Endothelial cell of umbilical vein (primary cell): ENCODE measurements around the gene MBD1. TPM values are rescaled to one million over a fixed set of nuclear protein-coding genes. Genes with fewer than 3 reads are reported as not detected.

Experiments used
- BruUV-seq: library from RNA; stranded (reverse); fragments of 400-500 nt; replicated peaks from 2 replicates; lab custom pipeline; 2021; lab: Mats Ljungman, UMichigan
- CTCF ChIA-PET: fragments of 300-600, 350-600 bp; sonication (Branson Sonifier 250); formaldehyde crosslinking; loops from one replicate; lab custom pipeline; 2021; ENCODE audit warnings: antibody characterized with exemption, inconsistent platforms; lab: Charles Lee
- POLR2A ChIA-PET: fragments of 300-600, 350-600 bp; sonication (Branson Sonifier 250); formaldehyde crosslinking; loops from one replicate; lab custom pipeline; 2021; ENCODE audit warnings: antibody characterized with exemption, inconsistent platforms; lab: Charles Lee
- DNase-seq: peaks from one replicate; pipeline ENCODE4 v3.0.0-alpha.2; 2011; ENCODE audit warnings: low read depth, low spot score
- FAIRE-seq: peaks from 2 replicates; lab custom pipeline; 2011; peaks lifted over from hg19 to GRCh38; lab: Jason Lieb, UNC
- H2AFZ ChIP-seq: 2 replicates; pipeline ENCODE4 v1.6.0; 2012; ENCODE audit warnings: low read depth, low read length, control low read depth, inconsistent platforms
- H3K27ac ChIP-seq: 2 replicates; pipeline ENCODE4 v1.5.1; 2011; ENCODE audit warnings: low read depth, mild to moderate bottlenecking, control low read depth, low read length, moderate library complexity; ENCODE audit not compliant: insufficient read depth
- H3K27me3 ChIP-seq, 2 experiments: 2 replicates each; pipeline versions ENCODE4 v1.6.0 to v1.6.1; 2011; ENCODE audit warnings: low read length in 2 of 2, mixed read lengths in 1 of 2; ENCODE audit not compliant: control insufficient read depth in 2 of 2, insufficient read depth in 2 of 2
- H3K36me3 ChIP-seq, 2 experiments: 2 replicates in 1 of 2; 3 replicates in 1 of 2; pipeline ENCODE4 v1.5.1; 2011; ENCODE audit warnings: low read length in 2 of 2, mild to moderate bottlenecking in 1 of 2, moderate library complexity in 1 of 2; ENCODE audit not compliant: control insufficient read depth in 2 of 2, insufficient read depth in 2 of 2; ENCODE audit errors: extremely low read depth in 1 of 2
- H3K4me1 ChIP-seq: 3 replicates; pipeline ENCODE4 v1.5.1; 2011; ENCODE audit warnings: mild to moderate bottlenecking, low read length; ENCODE audit not compliant: control insufficient read depth, insufficient read depth; ENCODE audit errors: extremely low read depth
- H3K4me2 ChIP-seq: 2 replicates; pipeline ENCODE4 v1.6.1; 2011; ENCODE audit warnings: low read length, control low read depth, mixed read lengths; ENCODE audit not compliant: insufficient read depth
- H3K4me3 ChIP-seq, 3 experiments: fragments of 200-600 bp in 1 of 3; sonication (generic), shearing (Covaris generic) in 1 of 3; replicated peaks in 1 of 3; 2 replicates each; pipeline ENCODE4 v1.5.1; 2011 to 2016; ENCODE audit warnings: control low read depth in 3 of 3, low read length in 3 of 3, mild to moderate bottlenecking in 2 of 3, inconsistent platforms in 1 of 3, low read depth in 1 of 3, moderate library complexity in 1 of 3; ENCODE audit not compliant: insufficient read depth in 1 of 3
- H3K79me2 ChIP-seq: 2 replicates; pipeline ENCODE4 v1.6.0; 2012; ENCODE audit warnings: low read length, inconsistent platforms; ENCODE audit not compliant: control insufficient read depth, insufficient read depth
- H3K9ac ChIP-seq: replicated peaks from 2 replicates; pipeline ENCODE3; 2011; ENCODE audit warnings: low read length, control low read depth; ENCODE audit not compliant: insufficient read depth; ENCODE audit errors: extremely low read depth
- H3K9me1 ChIP-seq: replicated peaks from 3 replicates; pipeline ENCODE4 v1.6.0; 2011; ENCODE audit warnings: mild to moderate bottlenecking, low read length; ENCODE audit not compliant: control insufficient read depth, insufficient read depth; ENCODE audit errors: extremely low read depth
- H3K9me3 ChIP-seq: replicated peaks from 2 replicates; pipeline ENCODE4 v1.5.1; 2012; ENCODE audit warnings: low read length, inconsistent platforms; ENCODE audit not compliant: control insufficient read depth, insufficient read depth
- H4K20me1 ChIP-seq: replicated peaks from 2 replicates; pipeline ENCODE3; 2011; ENCODE audit warnings: mild to moderate bottlenecking, low read length; ENCODE audit not compliant: control insufficient read depth, insufficient read depth; ENCODE audit errors: extremely low read depth
- CTCF ChIP-seq, 2 donors: IDR thresholded peaks; 1 replicate in 1 of 2; 2 replicates in 1 of 2; pipeline ENCODE4 v1.5.1; 2011; ENCODE audit warnings: low read length in 2 of 2, mild to moderate bottlenecking in 2 of 2, moderate library complexity in 2 of 2, control low read depth in 1 of 2, inconsistent platforms in 1 of 2, low read depth in 1 of 2; ENCODE audit not compliant: insufficient read depth in 1 of 2; ENCODE audit errors: extremely low read depth in 1 of 2
- EZH2 ChIP-seq: IDR thresholded peaks from 2 replicates; pipeline ENCODE4 v1.6.1; 2012; ENCODE audit warnings: borderline replicate concordance, low read depth, mild to moderate bottlenecking, moderate library complexity, low read length, inconsistent platforms; ENCODE audit not compliant: severe bottlenecking
- FOS ChIP-seq: IDR thresholded peaks from 2 replicates; pipeline ENCODE4 v1.6.1; 2011; ENCODE audit warnings: mild to moderate bottlenecking, low read length, moderate library complexity, borderline replicate concordance; ENCODE audit not compliant: insufficient read depth
- GATA2 ChIP-seq: IDR thresholded peaks from 2 replicates; pipeline ENCODE4 v1.7.0; 2011; ENCODE audit warnings: low read depth, mild to moderate bottlenecking, moderate library complexity, mixed read lengths, low read length; ENCODE audit not compliant: insufficient read length, insufficient read depth
- JUN ChIP-seq: IDR thresholded peaks from 2 replicates; pipeline ENCODE4 v1.6.1; 2011; ENCODE audit warnings: borderline replicate concordance, low read depth; ENCODE audit not compliant: insufficient read length, insufficient read depth
- MYC ChIP-seq: IDR thresholded peaks from one replicate; pipeline ENCODE4 v1.6.1; 2011; ENCODE audit warnings: mild to moderate bottlenecking, low read depth, low read length
- POLR2A ChIP-seq: IDR thresholded peaks from 2 replicates; pipeline ENCODE4 v1.6.1; 2012; ENCODE audit warnings: low read depth, mild to moderate bottlenecking, control low read depth, low read length
- POLR2AphosphoS5 ChIP-seq: IDR thresholded peaks from 2 replicates; pipeline ENCODE4 v1.6.1; 2012; ENCODE audit warnings: low read depth, mild to moderate bottlenecking, control low read depth, low read length, moderate library complexity; ENCODE audit not compliant: insufficient read depth
- dilution Hi-C: fragments of 300-500 bp; cut with MboI; formaldehyde crosslinking; loops from one replicate; pipeline ENCODE4 v1.15.0; 2019; ENCODE audit warnings: low sequenced_read_pairs; ENCODE audit not compliant: extremely low pct_ligation_motif_present
- intact Hi-C: fragments of 100-400 bp; cut with micrococcal nuclease; formaldehyde crosslinking; loops from one replicate; pipeline ENCODE4 v1.10.0; 2022
- polyA plus RNA-seq, 4 experiments: library from polyadenylated mRNA; depleted of rRNA in 3 of 4; stranded (reverse) in 3 of 4; unstranded in 1 of 4; fragments of >200 nt; gene quantifications; 2 replicates each; pipeline versions ENCODE4 v1.2.1 to v1.2.3, GENCODE V29; 2011 to 2012; ENCODE audit warnings: missing spikeins in 1 of 4
- total RNA-seq: library from RNA; stranded (reverse); gene quantifications from 2 replicates; pipeline ENCODE4 v1.2.3, GENCODE V29; 2021
- TF ChIP-seq, protein P1 (sequence below): IDR thresholded peaks from 2 replicates; pipeline ENCODE4 v1.6.1; 2011; ENCODE audit not compliant: insufficient read depth, insufficient read length

MBD1 gene
- total and polyA plus RNA-seq, 2 donors (not counting 3 experiments of a cell fraction or from before 2014, with no cell fraction given), result 57.2 to 77.5 TPM

DNA sequence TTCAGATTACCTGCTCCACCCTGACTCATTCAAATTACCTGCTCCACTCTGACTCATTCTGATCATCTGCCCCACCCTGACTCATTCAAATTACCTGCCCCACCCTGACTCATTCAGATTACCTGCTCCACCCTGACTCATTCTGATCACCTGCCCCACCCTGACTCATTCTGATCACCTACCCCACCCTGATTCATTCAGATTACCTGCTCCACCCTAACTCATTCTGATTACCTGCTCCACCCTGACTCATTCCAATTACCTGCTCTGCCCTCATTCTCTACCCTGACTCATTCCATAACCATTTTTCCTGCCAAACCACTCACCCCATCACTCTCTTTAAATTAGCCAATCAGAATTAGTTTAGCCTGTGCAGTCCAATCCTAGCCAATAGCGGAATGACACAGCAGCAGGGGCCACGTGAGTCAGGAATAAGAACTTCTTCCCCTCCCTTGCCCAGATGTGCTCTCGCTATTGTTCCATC, 41.2 kb downstream of the MBD1 start:
- Histone ChIP-seq H3K27ac (no peak overlapping the region), H4K20me1 (no peaks in the 10 kb centered on the region), H2AFZ (no peak overlapping the region), H3K27me3 (no peaks in the 10 kb centered on the region), H3K4me1 (no peaks in the 10 kb centered on the region), H3K79me2 (no peaks in the 10 kb centered on the region), H3K9ac (no peak overlapping the region), H3K9me3 (no peaks in the 10 kb centered on the region), H3K9me1 (no peaks in the 10 kb centered on the region), H3K4me2 (no peak overlapping the region), H3K4me3 (no peak overlapping the region), H3K36me3 (no peaks in the 10 kb centered on the region)
- DNase-seq (no peak), FAIRE-seq (no peak)
- POLR2A ChIA-PET, result no interaction called here
- CTCF ChIA-PET, result no interaction called here
- no TSS peak for BruUV-seq
- TF ChIP-seq JUN, result no peak
- TF ChIP-seq GATA2, result no peak
- no peak for TF ChIP-seq CTCF (IDR thresholded peaks at IDR 0.05; ENCODE audit: extremely low read depth in 1 of 2, insufficient read depth in 1 of 2, low read depth in 1 of 2, low read length in 2 of 2)
- no peak for TF ChIP-seq MYC
- TF ChIP-seq POLR2A, result no peak
- TF ChIP-seq FOS, result no peak
- dilution Hi-C loops, result no loop called here
- intact Hi-C loops, result no loop called here

- dilution Hi-C loops, result no loop called here
- no peak for FAIRE-seq
- BruUV-seq, result no TSS peak
Observed at GRCh38 chr18:50232419-50232818, 48.9 kb downstream of the MBD1 start.

More at GRCh38 chr18:50232419-50232818, 48.9 kb downstream of the MBD1 start:
- H3K4me3 ChIP-seq, result no peak overlapping the region
- CTCF ChIA-PET, result interaction anchor here (1.0 to 1.1 kb wide), 2 partner anchors 11 to 125 kb away, joined by 3 read pairs; no protein-coding TSS in a partner anchor
- intact Hi-C loops, result no loop called here
- H3K9me3 ChIP-seq, result no peaks in the 10 kb centered on the region
- no peaks in the 10 kb centered on the region for H3K36me3 ChIP-seq
- no peak overlapping the region for H3K4me2 ChIP-seq
- H3K27ac ChIP-seq, result no peak overlapping the region
- POLR2A ChIA-PET, result no interaction called here
- no peaks in the 10 kb centered on the region for H3K9me1 ChIP-seq
- H3K27me3 ChIP-seq, result peaks cover 0 to 4% of the 10 kb centered on the region in 2 experiments
- no peak for DNase-seq
- H2AFZ ChIP-seq, result no peak overlapping the region
- TF ChIP-seq POLR2A (no peak), FOS (no peak), GATA2 (no peak), MYC (no peak), EZH2 (no peak), POLR2AphosphoS5 (no peak), JUN (no peak)
- TF ChIP-seq, protein P1, sequence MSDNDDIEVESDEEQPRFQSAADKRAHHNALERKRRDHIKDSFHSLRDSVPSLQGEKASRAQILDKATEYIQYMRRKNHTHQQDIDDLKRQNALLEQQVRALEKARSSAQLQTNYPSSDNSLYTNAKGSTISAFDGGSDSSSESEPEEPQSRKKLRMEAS, result no peak
- no peaks in the 10 kb centered on the region for H3K4me1 ChIP-seq
- H3K9ac ChIP-seq, result no peak overlapping the region
- no peaks in the 10 kb centered on the region for H3K79me2 ChIP-seq
- no peaks in the 10 kb centered on the region for H4K20me1 ChIP-seq
